GM18517 (cell line): ENCODE measurements around the gene LTBP1.
"Not testable (repeated sequence)": the region's sequence is repeated elsewhere in the genome, so short reads cannot be mapped to it uniquely, and the experiment has no call there.

Experiments used
- ATAC-seq: cut with Tn5 transposase; IDR thresholded peaks from one replicate; pipeline ENCODE4 v1.9.1; 2021; ENCODE audit warnings: mild to moderate bottlenecking, moderate library complexity; ENCODE audit not compliant: unreplicated experiment

Gene LTBP1

GRCh38 chr2:32946314-32947075 is at the start of gene LTBP1:
TSS of gene LTBP1 (plus strand) at chr2:32946953. CDS start at chr2:32947325, 372 bp downstream.
- ATAC-seq, result peak; percentile 64

GRCh38 chr2:32900246-32900973 is 46.3 kb upstream of the LTBP1 start:
- ATAC-seq, result no peak

- ATAC-seq, result no peak
These were observed 45.4 kb upstream of the LTBP1 start for GRCh38 chr2:32901313-32901712.

GRCh38 chr2:32902174-32902573 is 44.6 kb upstream of the LTBP1 start:
- ATAC-seq, result no peak

DNA sequence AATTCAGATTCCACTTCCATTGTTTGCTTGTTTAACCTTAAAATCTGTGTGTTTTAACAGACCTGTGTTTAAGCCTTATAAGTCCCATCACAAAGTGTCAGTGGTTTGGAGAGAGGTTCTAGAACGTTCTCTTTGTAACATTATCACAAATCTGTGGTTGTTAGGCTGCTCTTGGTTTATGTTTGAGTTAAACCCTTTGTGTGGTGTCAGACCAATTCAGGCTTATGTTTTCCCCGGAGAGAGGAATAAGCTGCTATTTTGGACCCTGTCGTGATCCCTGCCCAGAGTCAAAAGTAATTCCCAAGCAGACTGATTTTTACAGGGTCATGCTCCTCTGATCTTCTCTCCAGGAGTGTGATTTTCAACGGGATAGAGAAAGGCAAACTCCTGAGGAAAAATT is 43.8 kb upstream of the LTBP1 start:
- no peak for ATAC-seq

DNA sequence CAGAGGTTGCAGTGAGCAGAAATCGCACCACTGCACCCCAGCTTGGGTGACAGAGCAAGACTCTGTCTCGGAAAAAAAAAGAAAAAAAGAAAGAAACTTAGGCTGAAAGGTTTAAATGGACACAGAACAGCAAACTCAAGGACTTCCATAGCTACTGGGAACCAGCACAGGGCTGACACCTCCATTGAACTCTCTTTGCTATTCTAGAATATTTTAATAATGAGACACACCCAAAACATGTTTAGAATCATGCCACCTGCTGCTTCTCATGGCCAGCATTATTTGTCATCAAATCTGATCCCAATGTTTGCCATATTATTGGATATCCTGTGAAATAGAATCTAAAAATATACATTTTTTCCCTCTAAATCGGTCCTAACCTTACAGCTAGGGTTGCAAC is 42.7 kb upstream of the LTBP1 start:
- ATAC-seq, result no peak

- ATAC-seq, result no peak
These were observed 42.0 kb upstream of the LTBP1 start for GRCh38 chr2:32904751-32905150.

- no peak for ATAC-seq
These were observed 41.5 kb upstream of the LTBP1 start for GRCh38 chr2:32905270-32905669.

- ATAC-seq, result peak; percentile 95
These were observed 35.7 kb upstream of the LTBP1 start for GRCh38 chr2:32910883-32911598.

DNA sequence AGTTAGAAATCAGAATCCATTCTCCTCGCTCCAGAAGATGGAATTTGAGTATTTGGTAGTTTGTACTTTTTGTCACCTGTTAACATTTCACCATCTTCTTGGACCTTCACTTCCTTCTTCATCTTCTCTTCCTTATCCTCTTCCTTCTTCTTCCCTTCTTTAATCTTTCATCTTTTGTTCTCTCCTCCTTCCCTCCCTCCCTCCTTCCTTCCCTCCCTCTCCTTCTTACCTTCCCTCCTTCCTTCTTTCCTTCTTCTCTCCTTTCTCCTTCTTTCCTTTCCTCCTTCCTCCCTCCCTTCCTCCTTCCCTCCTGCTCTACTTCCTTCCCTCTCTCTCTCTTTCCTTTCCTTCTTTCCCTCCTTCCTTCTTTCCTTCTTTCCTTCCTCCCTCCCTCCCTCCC is 31.1 kb upstream of the LTBP1 start:
- ATAC-seq, result no peak

- ATAC-seq, result no peak
These were observed 28.0 kb upstream of the LTBP1 start for GRCh38 chr2:32918774-32919173.

DNA sequence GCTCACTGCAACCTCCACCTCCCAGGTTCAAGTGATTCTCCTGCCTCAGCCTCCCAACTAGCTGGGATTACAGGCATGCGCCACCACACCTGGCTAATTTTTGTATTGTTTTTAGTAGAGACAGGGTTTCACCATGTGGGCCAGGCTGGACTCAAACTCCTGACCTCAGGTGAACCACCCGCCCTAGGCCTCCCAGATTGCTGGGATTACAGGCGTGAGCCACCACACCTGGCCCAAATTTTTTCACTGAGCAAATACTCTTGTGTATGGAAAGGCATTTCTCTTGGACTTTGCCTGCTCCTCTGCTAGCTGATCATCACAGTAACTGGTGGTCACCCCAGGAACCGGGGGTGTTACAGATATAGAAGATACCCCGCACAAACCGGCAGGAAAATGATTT is 26.9 kb upstream of the LTBP1 start:
- ATAC-seq, result not testable (repeated sequence)

GRCh38 chr2:32921486-32921885 is 25.3 kb upstream of the LTBP1 start:
- not testable (repeated sequence) for ATAC-seq

DNA sequence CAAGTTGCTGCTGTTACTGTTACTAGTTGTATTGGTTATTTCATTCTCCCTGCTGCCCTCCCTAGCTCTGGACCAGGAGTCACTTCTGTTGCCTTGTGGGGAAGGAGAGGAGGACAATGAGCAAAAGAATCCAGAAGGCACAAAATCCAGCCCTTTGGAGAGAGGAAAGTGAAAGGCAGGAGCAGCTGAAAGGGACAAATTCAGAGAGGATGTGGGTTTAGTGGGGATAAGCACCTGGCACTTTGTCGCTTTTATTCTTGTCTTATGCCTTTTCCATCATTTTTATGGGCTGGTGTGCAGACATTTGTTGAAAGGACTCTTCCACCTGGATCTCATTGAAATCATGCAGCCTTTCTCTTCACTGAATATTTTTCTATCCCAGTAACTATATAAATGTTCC is 24.3 kb upstream of the LTBP1 start:
- ATAC-seq, result no peak

GRCh38 chr2:32923109-32923508 is 23.6 kb upstream of the LTBP1 start:
- no peak for ATAC-seq

- ATAC-seq, result no peak
These were observed 21.4 kb upstream of the LTBP1 start for GRCh38 chr2:32925283-32925815.

- no peak for ATAC-seq
These were observed 20.6 kb upstream of the LTBP1 start for GRCh38 chr2:32925976-32926707.

- ATAC-seq, result no peak
These were observed 20.1 kb upstream of the LTBP1 start for GRCh38 chr2:32926708-32927084.

DNA sequence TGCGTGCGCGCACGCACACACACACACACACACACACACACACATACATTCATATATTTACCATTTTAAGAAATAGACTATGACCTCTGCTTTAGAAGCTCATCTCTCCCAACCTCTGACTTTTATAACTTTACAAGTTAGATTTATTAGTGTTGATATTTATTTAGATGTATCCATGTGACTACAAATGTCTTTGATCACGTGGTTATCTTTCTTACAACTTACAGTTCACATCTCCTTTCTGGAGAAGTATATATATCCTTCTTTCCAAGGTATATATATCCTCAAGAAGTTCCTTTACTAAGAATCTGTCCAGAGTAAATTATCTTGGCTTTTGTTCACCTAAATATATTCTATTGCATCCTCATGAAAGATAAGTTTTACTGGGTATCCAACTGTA is 16.3 kb upstream of the LTBP1 start:
- ATAC-seq, result no peak

- ATAC-seq, result no peak
These were observed 15.2 kb upstream of the LTBP1 start for GRCh38 chr2:32931519-32931918.
